NOMO-1 (cell line): ENCODE data around the gene SPDL1.

ENCODE experiments used
- DNase-seq, 2 experiments: peaks; one replicate each; lab custom pipeline; 2025; ENCODE audit not compliant: unreplicated experiment in 2 of 2; lab: John Stamatoyannopoulos, UW

Gene SPDL1

DNA sequence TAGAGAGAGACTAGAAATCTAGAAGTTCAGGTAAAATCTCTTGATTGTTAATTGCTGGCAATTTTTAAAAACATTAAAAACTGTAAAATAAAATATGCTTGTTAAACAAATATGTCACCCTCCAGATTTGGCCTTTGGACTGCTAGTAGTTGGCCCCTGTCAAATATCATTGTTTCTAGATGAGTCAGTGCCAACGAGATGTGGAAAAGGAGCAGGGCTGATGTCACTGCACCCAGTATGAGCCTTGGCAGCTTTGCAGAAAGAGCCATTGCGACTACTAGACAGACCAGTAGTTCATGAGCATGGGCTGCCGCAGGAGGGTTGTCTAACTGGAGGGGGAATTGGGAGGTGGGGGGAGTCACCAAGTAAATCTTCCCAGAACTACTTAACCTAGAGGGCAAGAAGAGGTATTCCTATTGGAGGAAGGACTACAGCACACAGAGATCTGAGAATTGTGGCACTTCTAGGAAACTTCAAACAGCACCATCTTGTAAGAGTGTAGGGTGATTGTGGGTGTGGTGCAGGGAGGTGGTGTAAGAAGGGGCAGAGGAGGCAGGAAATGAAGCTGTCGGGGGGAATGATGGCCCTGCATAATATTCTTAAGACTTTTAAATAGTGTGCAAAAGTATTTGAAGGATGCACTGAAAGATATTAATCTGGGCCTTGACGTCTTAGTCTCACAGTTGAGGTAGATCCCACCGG lies 46.4 kb downstream of the SPDL1 start:
- DNase-seq: no peak

DNA sequence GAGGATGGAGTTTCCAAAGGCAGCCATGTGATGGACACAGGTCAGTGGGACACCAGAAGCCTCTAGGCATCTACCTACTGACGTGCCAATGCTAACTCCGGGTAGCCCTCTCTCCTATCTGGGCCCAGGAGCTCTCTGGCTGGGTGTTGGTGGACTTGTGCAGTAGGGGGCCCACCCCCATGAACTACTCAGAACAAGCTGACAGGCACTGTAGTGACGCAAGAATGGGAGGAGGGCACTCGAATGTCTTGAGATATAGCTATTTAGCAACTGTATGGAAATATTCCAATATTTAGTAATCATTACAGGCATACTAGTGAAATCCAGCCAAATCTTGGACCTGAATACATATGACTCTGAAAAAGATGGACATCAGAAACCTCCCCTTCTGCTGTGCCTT lies 47.8 kb downstream of the SPDL1 start:
- DNase-seq: no peak

DNA sequence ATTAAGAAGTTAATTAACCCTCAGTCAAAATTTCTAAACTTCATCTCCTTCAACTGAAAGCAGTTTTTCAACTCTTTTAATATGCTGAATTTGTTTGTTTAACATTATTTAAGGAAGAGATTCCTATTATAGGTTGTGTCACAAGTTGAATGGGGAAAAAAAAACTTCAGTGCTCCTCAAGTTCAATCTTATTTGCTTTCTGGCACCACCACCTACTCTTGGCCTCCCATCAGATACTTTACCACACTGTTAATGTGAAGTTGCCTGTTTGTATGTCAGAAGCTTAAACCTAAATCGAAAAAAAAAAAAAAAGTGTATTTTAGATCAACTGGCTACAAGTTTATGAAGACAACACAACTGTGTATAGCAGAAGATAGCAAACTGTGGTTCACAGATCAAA lies 49.4 kb downstream of the SPDL1 start:
- DNase-seq: no peak

DNA sequence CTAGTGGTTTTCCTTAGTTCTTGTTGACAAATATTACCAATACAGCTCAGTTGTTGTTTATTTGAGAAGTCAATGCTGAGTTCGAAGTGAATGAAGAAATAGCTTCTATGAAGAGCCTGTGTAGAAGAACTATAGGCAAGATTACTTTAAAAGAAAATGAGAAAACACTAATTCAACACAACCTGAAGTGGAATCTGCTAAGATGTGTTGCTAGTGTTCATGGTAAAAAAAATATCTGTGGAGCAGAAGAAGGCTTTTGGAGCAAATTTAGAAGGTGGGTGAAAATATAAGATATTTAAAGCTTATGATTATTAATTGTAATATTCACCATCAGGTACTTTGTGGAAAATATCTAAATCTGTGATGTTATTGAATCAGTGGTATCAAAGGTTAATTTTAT lies 51.0 kb downstream of the SPDL1 start:
- no peak for DNase-seq

DNA sequence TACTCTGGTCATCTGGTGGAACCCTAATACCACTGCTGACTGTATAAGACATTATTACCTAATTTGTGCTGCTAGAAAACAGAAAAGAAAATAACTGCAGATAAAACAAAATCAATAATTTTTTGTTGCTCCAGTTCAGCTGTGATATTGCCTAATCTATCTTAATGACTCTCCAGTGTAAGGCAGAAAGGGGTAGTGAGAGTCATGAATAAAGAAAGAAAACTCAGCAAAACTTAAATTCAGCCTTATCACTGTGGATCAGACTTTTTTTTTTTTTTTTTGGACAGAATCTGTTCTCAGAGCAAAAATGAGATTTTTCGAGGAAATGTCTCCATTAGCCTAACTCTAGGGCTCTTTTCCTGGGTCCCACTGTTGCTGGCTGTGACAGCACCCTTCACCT lies 52.4 kb downstream of the SPDL1 start:
- peak; percentile 74 to 92 for DNase-seq

DNA sequence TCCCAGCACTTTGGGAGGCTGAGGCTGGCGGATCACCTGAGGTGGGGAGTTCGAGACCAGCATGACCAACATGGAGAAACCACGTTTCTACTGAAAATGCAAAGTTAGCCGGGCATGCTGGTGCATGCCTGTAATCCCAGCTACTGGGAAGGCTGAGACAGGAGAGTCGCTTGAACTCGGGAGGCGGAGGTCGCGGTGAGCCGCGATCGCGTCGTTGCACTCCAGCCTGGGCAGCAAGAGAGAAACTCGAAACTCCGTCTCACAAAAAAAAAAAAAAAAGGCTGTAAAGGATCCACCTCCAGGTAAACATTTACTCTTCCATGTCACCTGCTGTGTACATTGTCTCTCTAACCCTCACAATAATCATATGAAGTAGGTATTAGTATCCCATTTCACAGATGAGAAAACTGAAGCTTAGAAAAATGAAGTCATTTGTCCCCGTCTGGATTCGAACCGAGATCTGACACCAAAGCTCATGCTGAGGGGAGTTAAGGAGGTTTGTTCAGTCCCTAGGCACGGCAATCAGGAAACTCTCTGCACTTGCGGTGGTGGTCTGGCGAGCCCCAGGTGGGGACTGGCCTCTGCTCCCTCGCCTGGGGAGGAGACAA lies 53.0 kb downstream of the SPDL1 start:
- peak in 1 of 2 experiments; percentile 78 for DNase-seq

DNA sequence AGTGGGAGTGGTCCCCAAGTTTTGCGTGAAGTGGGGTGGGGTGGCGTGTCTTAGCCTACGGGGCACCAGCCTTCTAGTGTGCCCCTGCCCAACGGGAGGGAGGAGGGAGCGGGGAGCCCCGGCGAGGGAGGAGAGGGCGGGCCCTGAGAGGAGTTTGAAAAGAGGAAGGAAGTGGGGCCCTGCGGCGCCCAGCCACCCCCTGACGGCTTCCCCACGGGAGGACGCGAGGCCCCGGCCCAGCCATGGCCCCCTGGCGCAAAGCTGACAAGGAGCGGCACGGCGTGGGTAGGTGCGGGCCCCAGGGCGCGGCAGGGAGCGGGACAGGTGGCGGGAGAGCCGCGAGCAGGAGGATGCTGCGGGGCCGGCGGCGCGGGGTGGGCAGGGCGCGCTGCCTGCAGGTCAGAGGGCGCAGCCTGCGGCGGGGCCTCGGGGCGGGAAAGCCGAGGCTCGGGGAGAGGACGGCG lies 53.5 kb downstream of the SPDL1 start, which contains the start of gene DOCK2:
Gene DOCK2 (plus strand): TSS at position 191 of the 464 bp plus-strand sequence. CDS start 52 bp downstream, at position 243.
- DNase-seq: peak; percentile 87

DNA sequence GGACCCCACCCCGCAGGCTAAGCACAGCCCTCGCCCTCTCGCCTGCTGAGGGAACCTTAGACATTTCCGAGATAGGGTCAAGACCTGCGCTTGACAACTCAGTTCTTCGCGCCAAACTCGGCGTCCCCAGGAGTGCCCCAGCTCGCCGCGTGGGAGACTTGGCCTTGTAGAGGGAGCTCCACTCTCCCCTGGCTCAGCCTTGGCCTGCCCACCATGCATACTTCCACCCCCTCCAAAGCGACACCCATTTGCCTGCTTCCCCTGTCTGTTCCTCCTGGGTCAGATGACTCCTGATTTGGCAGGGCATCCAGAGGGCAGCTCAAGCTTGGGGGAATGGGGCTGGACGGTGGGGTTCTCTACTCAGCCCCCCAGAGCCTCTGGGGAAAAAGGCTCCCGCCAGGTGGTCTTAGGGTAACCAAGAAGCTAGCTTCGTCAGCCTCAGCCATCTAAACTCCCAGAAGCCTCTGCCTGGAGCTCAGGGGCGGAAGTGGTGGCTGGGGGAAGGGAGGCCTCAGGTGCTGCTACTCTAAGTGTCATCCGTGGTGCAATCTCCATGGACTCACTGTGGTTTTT lies 54.1 kb downstream of the SPDL1 start:
- peak; percentile 71 to 78 for DNase-seq

DNA sequence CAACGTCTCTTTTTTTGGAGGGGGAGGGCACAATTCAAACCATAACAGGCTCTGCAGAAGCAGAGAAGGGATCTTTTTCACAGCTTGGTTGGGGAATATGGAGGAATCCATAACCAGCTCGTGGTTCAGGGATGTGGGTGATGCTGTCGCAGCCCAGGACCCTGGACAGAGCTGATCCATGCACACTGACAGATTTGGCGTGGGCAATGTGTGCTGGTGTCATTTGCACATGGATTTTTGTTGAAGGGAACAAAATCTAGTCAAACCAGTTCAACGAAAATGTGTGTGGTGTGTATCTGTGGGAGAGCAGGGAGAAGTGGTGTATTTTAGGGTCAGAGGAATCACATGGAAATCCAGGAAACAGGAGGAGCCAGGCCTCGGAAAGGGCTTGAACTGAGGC lies 57.7 kb downstream of the SPDL1 start:
- DNase-seq: no peak

DNA sequence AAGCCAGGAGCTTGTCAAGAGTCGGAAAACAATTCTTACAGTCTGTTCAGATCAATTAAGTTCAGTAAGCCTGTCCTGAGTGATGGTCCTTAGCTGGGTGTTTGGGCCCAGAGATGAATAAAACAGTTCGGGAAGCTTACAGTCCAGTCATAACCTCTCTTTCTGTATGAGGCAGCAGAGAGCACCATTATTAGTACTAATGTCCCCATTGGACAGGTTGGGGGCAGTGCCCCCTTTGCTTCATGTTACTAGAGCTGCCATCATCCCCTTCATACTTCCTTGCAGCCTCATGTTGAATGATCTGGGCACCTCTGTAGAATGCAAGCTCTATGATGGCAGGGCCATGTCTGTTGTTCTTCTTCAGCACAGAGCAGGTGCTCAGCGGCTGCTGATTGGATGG lies 63.3 kb downstream of the SPDL1 start:
- DNase-seq: no peak

DNA sequence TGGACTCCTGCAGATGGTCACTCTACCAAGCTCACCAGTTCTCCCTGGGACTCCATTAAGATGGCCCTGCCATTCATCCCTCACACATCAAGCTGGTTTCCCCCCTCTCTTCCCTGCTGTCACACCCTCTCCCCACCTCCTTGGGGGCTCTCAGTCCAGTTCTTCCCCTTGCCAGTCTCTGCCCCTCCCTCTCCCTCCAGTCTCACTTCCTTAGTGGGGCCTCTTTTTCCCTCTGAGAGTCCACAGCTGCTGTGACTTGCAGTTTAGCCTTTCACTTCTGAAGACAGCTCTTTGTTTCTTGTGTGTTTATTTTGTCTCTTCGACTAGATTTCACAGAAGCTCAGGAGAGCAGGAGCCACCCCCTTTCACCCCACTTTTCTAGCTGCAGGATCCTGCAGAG lies 64.0 kb downstream of the SPDL1 start:
- peak; percentile 84 to 86 for DNase-seq

DNA sequence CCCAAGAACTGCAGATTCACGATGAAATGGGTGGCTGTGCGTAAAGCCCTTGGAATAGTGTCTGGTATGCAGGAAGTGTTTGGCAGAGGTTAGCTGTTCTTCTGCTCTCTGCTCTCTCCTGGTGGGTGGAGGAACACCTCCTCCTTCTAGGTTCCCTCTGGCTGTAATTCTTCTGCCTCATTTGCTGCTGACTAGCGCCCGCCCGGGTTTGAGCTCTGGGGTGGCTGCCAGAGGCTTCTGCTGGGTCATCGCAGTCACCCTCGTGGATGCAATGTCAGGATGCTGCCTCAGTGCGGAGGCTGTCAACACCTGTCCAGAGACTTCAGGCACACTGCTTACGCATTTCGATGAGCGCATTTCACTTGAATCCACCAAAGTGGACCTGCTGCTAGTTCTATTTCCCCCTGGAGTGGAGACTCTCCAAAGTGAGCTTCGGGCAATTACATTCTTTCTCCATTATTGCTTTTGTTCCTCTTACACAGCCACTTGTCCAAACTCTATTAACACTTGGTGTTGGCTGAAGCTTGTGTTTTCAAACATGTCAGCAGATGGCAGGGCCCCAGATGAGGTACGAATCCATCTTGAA lies 65.2 kb downstream of the SPDL1 start:
- DNase-seq: no peak

DNA sequence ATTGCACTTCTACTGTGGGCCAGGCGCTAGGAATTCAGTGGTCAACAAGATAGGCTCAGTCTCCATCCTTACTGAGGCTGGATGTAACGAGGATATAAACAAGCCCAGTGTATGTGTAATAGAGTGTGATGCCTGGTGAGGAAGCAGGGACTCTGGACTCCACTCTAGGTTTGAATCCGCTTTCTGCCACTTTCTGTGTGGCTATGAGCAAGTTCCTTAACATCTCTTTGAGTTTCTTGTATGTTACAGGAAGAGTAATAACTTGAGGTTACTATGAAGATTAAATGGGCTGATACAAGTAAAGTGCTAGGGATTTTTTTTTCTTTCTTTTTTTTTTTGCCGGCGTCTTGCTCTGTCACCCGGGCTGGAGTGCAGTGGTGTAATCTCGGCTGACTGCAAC lies 65.9 kb downstream of the SPDL1 start:
- DNase-seq: no peak

DNA sequence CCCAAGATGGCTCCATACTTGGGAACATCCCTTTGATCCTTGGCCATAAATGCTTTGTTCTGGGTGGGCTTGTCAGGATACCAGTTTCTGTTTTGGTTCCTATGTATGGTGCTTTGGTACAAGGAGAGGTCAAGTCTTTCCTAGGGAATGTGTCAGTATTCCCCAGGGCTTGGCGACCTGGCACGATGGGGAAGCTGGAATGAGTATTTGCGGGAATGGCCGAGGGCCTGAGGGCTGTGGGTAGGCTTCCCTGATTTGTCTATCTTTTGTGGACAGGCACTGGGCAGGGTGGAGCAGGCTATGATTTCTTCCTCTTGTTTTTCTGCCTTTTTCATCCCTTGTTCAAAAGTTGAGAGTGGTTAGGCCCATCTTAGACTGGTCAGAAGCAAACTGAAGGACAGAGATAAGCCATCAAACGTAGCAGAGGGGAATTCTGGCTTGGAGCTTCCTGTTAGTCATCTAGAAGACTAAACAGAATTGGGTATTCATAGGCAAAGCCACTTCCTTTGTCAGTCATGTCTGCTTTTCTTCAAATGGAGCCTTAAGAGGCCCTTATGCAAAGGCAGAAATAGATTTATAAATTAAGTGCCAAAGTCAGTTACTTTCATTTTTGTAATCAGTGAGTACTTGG lies 67.2 kb downstream of the SPDL1 start:
- peak in 1 of 2 experiments; percentile 12 for DNase-seq

DNA sequence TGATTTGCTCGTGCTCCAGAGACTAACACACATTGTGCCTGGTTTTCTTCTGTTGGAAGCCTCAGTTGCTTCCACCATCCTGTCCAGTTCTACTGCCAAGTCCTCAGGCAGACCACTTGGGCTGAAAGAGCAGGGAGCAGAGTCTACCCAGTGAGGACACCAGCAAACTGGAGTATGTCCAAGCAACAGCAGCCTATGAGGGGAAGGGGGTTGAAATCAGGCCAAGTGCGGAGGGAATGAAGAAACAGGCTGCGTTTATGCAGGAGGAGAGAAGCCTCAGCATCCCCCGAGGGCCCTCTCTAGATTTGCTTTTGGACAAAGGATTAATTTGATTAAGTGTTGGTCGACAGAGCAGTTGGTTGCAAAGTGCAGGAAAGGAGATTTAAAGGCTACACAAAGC lies 68.0 kb downstream of the SPDL1 start:
- no peak for DNase-seq

DNA sequence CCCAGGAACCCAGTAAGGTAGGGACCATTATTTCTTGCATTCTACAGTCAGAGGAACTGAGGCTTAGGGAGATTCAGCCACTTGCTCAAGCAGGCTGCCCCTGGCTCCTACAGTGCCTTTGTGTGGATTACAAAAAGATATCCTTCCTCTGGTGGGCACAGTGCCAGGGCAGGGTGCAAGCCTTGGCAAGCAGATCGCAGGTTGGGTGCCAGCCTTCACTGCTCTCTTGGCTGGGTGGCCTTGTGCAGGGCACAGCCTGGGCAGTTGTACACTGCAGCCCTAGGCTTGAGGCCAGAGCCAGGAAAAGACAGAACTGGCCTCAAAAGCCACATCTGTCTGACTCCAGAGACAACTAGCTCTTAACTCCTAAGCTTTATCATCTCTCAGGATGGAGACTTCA lies 68.5 kb downstream of the SPDL1 start:
- DNase-seq: no peak

DNA sequence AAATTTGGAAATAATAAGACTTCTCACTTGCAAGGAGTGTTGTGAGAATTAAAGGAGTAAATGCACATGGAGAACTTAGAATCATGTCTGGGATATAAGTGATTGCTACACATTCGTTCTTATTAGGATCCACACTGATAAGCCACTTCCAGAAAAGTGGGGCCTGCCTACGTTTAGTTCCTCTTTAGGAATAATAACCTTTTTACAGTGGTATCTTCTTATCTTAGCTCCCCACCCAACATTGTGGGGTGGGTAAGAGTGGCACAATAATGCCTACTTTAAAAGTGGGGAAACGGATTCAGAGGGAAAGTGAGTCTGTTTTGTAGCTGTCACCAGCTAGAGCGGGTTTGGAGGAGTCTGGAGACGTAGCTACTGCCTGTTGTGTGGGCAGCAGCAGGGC lies 69.5 kb downstream of the SPDL1 start:
- no peak for DNase-seq
